GM18505 (cell line): ENCODE measurements around the gene PPAN.

Experiments
- ATAC-seq: cut with Tn5 transposase; IDR thresholded peaks from one replicate; pipeline ENCODE4 v1.9.1; 2021; ENCODE audit not compliant: unreplicated experiment
- POLR2A ChIP-seq: IDR thresholded peaks from 4 replicates; pipeline ENCODE4 v1.6.1; 2011; ENCODE audit warnings: borderline replicate concordance; ENCODE audit not compliant: insufficient read depth, insufficient read length; ENCODE audit errors: extremely low read depth

Gene PPAN

GRCh38 chr19:10135551-10136334 is 29.6 kb downstream of the PPAN start:
- ATAC-seq, result no peak
- no peak for TF ChIP-seq POLR2A

GRCh38 chr19:10136936-10137335 is 30.8 kb downstream of the PPAN start:
- TF ChIP-seq POLR2A, result no peak
- ATAC-seq, result no peak

- no peak for TF ChIP-seq POLR2A
- no peak for ATAC-seq
These were observed 31.9 kb downstream of the PPAN start for GRCh38 chr19:10137751-10138682.

GRCh38 chr19:10138879-10139795 is 33.0 kb downstream of the PPAN start:
- no peak for ATAC-seq
- no peak for TF ChIP-seq POLR2A

GRCh38 chr19:10139952-10140351 is 33.8 kb downstream of the PPAN start:
- no peak for ATAC-seq
- TF ChIP-seq POLR2A, result no peak

GRCh38 chr19:10141479-10141878 is 35.3 kb downstream of the PPAN start:
- no peak for ATAC-seq
- no peak for TF ChIP-seq POLR2A

GRCh38 chr19:10141973-10142372 is 35.8 kb downstream of the PPAN start:
- no peak for TF ChIP-seq POLR2A
- no peak for ATAC-seq

- TF ChIP-seq POLR2A, result no peak
- ATAC-seq, result no peak
These were observed 36.7 kb downstream of the PPAN start for GRCh38 chr19:10142701-10143375.

- no peak for ATAC-seq
- no peak for TF ChIP-seq POLR2A
These were observed 37.5 kb downstream of the PPAN start for GRCh38 chr19:10143681-10144080.

- no peak for ATAC-seq
- TF ChIP-seq POLR2A, result no peak
These were observed 38.2 kb downstream of the PPAN start for GRCh38 chr19:10144361-10144760.

- no peak for TF ChIP-seq POLR2A
- no peak for ATAC-seq
These were observed 38.9 kb downstream of the PPAN start for GRCh38 chr19:10145031-10145430.

GRCh38 chr19:10146142-10146541 is 40.0 kb downstream of the PPAN start:
- no peak for ATAC-seq
- TF ChIP-seq POLR2A, result no peak
